ENCODE results near the gene CEACAM8.
"Not testable (repeated sequence)": the region's sequence is repeated elsewhere in the genome, so short reads cannot be mapped to it uniquely, and the experiment has no call there.

The CEACAM8 gene

DNA sequence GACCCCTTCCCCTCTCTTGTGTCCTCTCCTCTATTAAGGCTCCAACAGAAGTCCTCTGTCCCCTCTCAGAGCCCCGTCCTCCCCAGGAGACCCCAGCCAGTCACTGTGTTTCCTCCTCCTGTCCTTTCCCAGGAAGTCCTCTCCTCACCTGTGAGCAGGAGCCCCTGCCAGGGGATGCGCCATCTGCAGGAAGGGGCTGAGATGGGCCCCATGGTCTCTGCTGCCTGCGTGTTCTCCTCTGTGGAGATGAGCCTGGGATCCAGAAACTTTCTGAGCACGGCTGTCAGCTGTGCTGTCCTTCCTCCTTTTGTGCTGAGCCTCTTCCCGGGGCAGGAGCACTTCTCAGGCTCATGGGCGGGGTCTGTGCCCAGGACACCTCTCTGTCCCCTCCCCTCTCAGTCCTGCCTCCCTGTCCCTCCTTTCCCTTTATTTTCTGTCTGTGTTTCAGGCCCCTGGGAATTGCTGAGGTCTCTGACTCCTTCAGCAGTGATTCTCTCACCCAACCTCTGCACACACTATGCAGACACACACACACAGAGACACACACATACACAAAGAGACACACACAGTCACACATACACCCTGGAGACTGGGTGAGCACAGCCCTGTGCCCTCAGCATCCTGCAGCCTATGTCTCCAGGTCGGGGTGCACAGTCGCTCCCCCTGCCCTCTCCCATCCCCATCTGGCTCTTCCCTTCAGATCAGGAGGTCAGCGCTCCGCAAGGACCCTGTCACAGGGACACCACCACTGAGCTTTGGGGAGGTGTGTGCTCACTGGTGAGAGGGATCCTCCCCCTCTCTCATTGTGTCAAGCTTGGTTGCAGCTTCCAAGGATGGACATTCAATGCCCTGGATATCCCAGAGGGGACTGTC is at the start of gene CEACAM8:
CEACAM8 (minus strand) TSS at position 308 of the 873 bp plus-strand sequence; CDS start at position 212, 96 bp downstream.
- no peak for DNase-seq

DNA sequence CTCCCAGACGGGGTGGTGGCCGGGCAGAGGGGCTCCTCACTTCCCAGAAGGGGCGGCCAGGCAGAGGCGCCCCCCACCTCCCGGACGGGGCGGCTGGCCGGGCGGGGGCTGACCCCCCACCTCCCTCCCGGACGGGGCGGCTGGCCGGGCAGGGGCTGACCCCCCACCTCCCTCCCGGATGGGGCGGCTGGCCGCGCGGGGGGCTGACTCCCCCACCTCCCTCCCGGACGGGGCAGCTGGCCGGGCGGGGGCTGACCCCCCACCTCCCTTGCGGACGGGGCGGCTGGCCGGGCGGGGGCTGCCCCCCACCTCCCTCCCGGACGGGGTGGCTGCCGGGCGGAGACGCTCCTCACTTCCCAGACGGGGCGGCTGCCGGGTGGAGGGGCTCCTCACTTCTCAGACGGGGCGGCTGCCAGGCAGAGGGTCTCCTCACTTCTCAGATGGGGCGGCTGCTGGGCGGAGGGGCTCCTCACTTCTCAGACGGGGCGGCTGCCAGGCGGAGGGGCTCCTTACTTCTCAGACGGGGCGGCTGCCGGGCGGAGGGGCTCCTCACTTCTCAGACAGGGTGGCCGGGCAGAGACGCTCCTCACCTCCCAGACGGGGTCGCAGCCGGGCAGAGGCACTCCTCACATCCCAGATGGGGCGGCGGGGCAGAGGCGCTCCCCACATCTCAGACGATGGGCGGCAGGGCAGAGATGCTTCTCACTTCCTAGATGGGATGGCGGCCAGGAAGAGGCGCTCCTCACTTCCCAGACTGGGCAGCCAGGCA is 44.8 kb upstream of the CEACAM8 start:
- DNase-seq, result not testable (repeated sequence)

DNA sequence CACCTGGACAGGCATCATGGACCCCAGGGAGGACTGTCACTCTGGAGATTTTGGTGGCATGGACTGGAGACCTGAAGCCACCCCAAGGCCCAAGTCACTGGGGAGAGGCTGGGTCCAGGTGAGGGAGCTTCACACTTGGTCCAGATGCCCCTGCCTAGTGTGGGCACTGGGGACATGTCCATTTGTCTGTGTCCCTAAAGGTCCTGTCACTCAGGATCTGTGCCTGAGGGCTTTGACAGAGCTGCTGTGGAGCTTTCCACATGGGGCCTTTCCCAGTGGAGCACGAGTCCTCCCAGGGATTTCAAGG is 40.5 kb upstream of the CEACAM8 start:
- no peak for DNase-seq

DNA sequence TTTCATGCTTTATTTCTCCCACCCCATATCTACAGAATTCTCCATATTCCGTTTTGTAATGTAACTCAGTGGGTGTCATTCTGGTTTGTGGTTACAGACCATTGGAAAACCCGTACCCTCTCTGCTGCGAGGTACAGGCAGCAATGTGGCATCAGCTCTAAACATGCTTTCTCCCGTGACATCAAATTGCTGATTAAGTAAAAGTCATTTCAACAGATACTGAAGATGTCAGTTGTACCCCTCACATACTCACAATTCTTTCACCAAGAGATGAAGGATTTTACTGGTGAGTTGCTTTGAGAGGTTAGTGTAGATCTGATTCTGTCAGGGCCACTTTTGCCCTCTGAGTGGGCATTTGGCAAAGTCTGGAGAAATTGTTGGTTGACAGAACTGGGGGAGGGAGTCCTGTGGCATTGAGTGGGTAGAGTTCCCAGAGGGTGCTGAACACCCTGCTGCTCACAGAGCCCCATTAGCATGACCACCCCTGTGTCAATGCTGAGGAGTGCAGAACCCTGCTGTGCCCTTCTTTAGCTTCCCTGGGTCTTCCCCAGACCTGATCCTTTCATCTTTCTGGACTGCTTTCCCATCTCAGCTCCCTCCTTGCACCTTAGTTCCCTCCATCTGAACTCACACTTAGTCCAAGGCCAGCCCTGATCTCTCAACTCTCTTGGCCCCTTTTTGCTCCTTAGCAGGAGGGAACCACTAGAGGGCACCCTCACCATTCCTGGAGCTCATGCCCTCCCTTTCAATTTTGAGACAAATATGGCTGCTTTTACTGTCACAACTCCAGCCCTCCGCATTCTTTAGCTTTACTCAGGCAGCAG is 39.9 kb upstream of the CEACAM8 start:
- DNase-seq, result peak; percentile 49

DNA sequence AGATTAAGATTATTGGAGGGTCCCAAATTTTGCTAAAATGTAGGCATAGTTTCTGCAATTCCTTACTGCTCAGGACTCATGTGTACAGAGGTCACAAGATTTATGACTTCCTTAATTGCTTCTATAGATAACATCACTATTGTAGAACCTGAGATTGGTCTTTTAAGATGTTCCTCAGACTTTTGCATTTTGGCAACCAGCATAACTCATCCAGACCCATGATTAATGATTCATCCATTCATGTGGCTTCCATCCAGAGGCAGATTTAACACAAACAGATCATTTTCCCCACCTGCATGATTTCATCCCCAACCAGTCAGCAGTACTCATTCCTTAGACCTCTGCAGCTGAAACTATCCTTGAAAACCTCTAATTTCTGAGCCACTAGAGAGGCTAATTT is 34.5 kb upstream of the CEACAM8 start:
- DNase-seq, result no peak

DNA sequence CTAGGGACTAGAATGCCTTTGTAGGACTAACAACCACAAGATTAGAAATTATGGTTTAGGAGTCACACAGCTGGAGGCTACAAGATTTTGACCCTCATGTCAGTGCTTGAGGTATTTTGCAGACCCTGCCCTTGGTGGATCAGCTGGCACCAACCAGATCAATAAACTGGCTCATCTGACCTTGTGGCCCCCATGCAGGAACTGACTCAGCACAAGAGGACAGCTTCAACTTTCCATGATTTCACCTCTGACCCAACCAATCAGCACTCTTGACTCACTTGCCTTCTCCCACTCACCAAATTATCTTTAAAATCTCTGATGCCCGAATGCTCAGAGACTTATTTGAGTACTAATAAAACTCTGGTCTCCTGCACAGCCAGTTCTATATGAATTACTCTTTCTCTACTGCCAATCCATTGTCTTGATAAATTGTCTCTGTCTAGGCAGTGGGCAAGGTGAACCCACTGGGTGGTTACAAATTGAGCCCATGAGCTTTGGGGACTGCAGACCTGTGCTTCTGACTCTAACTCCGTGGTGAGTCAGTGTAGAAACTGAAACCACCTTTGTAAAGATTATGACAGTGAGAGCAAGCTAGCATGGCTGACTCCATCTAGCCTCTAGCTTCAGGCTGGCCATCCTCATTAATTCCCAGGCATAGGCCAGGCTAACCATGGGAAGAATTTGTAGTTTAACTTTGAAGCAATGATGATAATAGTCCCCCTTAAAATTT is 33.9 kb upstream of the CEACAM8 start:
- peak; percentile 33 for DNase-seq

DNA sequence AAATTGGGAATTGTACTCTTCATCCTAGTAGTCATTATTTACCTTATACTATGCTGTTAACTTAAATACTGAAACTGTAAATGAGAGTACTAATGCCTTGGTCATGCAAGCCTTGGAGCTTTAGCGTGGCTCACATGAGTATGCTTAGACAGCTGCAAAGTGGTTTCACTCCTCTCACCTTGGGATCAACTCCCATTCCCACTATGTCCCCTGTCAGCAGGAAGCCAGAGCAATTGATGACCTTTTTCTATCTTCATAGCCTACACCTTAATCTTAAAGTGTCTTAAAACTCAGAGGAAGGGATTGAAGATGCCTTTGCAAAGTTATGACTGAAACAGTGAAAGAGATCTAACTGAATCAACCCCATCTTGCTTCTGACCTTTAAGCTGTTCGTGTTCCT is 33.2 kb upstream of the CEACAM8 start:
- no peak for DNase-seq

DNA sequence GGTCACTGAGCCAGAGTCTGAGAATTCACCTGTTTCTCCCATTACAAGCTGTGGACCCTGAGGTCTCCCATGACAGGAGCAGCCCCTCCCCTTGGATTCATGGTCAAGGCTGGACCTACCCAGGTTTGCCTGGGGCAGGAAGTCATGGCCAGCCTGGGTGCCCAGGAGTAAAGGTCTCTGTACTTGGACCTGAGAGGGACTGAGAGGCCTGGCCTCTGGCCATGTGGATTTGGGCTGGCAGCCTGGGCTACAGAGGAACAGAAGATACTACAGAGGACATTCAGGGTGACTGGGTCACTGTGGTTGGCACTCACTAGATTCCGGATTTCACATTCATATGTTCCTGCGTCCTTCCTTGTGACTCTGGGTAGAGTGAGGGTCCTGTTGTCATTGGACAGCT is 31.5 kb upstream of the CEACAM8 start:
- no peak for DNase-seq

DNA sequence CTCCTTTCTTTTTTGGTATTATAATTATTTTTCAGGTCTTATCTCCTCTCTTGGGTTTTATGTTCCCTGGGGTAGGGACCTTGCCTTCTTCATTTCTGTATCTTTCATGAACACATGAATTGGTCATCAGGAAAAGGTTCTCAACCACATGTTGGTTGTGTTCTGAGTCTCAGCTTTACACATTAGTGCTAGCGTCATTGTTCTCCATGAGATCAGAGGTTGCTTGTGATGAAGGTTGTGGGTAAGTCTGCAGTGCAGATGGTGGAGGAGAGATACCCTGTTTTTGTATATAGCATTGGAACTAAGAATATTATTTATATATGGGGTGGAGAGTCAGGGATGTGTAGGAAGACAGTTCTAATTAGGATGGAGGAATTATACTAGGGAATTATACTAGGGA is 24.5 kb upstream of the CEACAM8 start:
- no peak for DNase-seq

DNA sequence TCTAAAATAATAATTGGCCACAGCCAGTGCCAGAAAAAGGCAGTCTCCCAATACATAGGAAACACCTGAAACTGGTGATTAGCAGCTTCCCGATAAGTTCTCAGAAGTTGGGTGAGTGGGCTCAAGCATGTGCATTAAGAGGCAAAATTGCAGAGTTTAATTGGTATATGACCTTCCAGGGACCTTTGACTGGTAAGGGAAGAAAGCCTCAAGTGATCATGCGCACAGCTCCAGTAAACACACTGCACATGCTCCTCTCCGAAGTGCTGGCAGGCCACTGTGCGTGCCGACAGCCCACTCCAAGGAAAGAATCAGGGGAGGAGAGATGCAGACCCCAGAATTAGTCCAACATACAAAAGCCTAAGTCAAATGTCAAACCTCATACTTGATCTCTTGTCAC is 18.9 kb upstream of the CEACAM8 start:
- no peak for DNase-seq

DNA sequence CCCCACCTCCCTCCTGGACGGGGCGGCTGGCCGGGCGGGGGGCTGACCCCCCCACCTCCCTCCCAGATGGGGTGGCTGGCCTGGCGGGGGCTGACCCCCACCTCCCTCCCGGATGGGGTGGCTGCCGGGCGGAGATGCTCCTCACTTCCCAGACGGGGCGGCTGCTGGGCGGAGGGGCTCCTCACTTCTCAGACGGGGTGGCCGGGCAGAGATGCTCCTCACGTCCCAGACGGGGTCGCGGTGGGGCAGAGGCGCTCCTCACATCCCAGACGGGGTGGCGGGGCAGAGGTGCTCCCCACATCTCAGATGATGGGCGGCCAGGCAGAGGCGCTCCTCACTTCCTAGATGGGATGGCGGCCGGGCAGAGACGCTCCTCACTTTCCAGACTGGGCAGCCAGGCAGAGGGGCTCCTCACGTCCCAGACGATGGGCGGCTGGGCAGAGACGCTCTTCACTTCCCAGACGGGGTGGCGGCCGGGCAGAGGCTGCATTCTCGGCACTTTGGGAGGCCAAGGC is 15.7 kb upstream of the CEACAM8 start:
- not testable (repeated sequence) for DNase-seq

DNA sequence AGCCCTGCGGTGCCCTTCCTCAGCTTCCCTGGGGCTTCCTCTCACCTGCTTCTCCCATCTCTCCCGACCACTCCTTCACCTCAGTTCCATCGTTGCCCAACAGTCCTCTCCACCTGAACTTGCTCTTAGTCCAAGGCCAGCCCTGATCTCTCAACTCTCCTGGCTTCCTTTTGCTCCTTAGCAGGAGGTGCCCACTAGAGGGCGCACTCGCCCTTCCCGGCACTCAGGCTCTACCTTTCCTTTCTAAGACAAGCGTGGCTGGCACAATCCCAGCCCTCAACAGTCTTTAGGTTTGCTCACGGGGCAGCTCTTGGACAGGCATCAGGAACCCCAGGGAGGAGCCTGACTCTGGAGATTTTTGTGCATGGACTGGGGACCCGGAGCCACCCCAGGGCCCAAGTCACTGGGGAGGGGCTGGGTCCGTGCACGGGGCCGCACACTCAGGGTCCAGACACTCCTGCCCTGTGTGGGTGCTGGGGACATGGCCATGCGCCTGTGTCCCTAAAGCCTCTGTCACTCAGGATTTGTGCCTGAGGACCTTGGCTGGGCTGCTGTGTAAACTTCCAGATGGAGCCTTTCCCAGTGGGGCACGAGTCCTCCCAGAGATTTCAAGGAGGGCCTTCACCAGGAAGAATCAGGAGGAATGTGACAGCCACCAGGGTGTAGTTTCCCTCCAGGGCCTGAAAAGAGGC is 12.1 kb upstream of the CEACAM8 start:
- peak; percentile 64 for DNase-seq

DNA sequence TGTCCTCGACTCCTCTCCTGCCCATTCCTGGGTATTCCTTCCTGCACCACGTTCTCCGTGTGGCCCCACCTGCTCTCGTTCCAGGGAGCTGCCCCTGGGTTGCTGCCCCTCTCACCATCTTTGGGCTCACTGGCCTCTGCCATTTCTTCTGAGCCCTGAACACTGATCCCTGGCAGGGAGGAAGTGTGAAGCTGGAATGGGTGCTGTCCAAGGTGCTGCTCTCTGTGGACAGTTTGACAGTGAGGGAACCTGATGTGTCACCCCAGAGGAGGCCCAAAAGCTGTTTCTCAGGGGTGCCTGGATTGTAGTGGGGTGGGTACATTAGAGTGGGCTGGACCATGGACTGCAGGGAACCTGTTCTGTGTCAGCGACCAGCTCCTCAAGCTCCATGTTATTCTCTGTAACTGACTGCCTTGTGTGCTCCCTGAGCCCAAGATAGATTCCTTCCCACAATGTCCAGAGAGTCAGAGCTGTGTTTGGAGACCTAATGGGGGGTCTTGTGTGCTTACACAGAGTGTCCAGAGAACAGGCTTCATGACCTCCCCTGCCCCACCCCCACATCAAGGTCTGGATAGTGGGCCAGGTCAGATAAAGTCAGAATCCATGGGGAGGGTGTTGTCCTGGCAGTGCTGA is 7.2 kb upstream of the CEACAM8 start:
- DNase-seq, result no peak

DNA sequence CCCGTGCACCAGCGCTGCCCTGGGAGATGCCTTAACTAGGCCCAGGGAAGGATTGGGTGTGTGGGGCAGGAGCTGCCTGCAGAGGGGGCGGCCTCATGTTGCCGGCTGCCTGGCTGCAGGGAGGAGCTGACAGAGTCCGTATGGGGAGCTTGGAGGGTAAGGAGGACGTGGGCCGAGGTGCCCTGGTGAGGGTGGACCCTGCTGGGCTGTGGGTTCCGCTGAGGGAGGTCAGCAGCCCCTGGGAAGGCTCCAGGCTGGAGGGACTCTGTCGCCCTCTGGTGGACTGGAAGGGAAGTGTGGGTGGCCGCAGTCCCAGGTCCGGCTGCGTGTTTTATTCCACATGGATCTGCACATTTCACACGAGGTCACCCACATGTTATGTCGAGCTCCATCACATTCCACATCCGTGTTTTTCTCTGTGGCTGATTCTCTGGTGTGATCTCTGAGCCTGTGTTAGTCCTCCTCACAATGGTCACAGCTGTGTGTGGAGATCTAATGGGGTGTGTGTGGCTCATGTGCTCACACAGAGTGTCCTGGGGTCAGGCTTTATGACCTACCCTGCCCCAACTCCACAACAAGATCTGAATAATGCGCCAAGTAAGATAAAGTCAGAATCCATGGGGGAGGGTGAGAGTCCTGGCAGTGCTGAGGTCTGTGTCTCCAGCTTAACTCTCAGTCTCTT is 1.8 kb upstream of the CEACAM8 start:
- peak; percentile 19 for DNase-seq

DNA sequence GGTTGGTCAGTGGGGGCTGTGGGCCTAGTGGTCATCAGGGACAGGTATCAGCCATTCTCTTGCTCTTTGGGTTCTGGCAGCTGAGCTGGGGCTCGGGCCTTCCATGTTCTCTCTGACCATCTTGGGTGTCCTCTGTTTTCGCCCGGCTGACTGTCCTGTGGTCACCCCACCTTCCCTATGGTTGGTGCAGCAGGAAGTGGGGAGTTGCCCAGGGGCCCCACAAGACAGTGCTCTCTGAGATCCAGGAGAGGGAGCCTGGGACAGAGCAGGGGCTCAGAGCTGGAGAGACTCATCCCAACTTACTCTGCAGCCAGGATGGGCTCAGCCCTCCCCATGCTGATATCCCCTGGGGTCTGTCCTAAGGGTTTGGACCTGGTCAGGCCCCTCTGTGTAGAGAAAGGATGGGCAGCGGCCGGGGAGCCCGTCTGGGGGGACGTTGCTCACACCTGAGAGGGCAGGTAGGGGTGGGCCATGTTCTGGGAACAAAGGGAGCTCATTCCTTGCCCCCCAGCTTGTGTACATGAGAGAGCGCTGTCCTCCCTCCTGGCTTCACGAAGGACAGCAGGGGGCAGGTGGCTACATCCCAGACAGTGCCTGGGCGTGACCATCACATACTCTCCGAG is 937 bp upstream of the CEACAM8 start:
- no peak for DNase-seq

DNA sequence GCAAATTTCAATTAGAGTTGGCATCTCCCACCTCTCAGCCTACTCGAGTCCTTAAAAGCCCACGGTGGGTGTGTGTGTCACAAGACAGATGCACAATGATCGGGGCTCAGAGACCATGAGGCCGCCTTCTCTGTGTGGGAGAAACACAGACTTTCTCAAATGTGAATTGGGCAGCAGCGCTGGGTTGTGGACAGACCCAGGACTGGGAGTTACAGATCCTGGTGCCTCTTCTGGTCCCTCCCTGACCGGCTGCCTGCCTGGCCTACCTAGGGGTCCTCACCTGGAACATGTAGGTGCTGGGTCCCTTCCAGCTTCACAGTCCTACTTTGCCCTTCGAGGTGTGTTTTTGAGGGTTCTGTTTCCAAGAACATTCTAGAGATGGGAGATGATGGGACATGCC is 4.9 kb downstream of the CEACAM8 start:
- no peak for DNase-seq

DNA sequence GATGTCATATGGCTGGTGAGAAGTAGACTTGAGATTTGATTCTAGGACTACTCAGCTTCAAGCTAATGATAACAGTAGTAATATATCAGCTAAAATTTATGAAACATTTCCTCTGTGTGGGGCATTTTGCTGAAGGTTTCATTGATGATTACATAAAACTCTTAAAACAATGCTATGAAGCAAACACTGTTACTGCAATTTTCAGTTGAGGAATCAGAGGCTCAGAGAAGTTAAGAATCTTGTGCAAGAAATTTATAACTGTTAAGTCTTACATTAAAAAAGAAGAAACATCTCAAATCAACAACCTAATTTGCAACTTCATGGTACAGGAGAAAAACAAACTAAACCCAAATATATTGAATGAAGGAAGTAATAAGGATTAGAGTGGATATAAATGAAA is 10.3 kb downstream of the CEACAM8 start:
- no peak for DNase-seq

DNA sequence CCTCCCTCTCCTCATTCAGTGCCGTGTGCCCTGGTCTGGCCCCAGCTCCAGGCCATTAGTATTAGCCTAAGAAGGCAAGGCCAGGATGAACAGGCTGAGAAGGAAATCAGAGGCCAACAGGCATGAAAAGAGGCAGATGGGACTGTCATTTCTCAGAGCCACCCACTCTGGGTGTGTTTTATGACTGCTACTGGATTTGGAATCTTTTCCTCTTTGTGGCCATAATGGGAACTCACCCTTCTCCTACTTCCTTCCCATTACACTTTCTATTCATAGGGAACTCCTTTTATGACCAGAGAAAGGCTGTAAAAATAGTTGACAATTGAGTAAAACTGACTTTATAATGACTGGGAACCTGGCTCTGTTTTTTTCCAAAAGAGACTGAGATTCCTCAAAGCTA is 17.7 kb downstream of the CEACAM8 start:
- no peak for DNase-seq

DNA sequence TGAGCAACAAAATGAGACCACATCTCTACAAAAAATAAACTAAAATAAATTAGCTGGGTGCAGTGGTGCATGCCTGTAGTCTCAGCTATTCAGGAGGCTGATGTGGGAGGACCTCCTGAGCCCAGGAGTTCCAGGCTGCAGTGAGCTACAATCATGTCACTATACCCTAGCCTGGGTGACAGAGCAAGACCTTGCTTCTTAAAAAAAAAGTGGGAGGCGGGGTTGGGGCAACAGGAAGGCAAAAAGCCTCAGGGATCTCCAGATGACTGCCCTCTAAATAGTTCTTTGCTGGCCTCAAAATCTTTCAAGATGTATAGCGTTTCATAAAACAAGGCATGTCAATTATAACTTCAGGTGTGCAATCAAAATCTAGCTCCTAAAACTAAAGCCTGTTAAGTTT is 18.5 kb downstream of the CEACAM8 start:
- DNase-seq, result no peak

DNA sequence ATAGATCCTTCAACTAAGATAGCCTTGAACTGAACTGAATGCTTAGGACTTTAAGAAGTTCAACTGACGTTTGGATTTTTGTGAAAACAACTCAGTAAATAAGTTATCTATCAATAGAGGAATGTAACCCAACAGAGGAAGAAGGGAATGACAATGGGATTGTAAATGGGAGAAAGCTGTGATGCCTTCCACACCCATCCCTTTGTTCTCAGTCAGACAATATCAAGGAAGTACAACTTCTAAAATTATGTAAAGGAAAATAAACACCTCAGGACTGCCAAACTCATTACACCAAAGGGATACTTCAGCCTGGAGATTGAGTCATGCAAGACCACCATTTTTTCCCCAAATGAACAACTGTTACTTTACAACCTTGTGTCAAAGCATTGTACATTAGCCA is 21.1 kb downstream of the CEACAM8 start:
- no peak for DNase-seq

Measured in stimulated activated CD4-positive, alpha-beta T cell treated with anti-CD3 and anti-CD28 coated beads, Interleukin-1b, Interleukin-23, amount 100 ng/mL, for 48 hours (primary cell).